Measurements from ENCODE around the gene FNDC3B. TPM values are rescaled to one million over a fixed set of nuclear protein-coding genes. Genes with fewer than 3 reads are reported as not detected.

FNDC3B gene
- total and polyA plus RNA-seq, 4 donors = 13.3 to 175 (median 100) TPM

DNA sequence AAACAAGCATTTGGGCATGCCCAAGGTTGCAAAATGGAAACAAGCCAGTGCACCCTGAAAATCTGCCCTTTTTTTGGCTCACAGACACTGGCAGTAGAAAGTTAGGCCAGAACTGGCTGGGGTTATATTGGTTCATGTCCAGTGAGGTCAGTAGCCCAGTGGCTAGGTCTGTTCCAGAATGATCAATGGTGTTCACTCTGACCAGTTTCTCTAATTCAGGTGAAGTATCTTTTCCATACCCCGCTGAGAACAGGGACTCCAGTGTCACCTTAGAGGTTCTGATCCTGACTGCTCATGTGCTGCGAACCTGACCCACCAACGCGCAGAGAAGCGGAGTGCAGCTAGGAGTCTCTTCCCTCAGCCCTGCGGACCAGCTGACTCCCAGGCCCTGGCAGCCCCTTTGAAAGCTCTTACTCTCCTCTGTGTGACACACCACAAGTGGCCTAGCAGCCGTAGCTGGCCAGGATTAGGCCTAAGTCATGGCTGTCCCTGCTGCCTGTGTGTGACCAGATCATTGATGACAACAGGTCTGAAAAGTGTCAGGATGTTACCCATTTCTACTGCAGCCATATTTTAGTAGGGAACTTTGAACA, 285.3 kb downstream of the FNDC3B start:
- H3K4me1 ChIP-seq (ENCODE audit: control insufficient read depth in 5 of 5, insufficient read depth in 5 of 5, low read length in 5 of 5) = peaks cover 0 to 21% (median 0%) of the 10 kb centered on the region in 5 donors
- no peak overlapping the region for H3K4me3 ChIP-seq
- H3K36me3 ChIP-seq (ENCODE audit: control insufficient read depth in 4 of 4, insufficient read depth in 4 of 4, low read length in 4 of 4) = peaks cover 6 to 24% (median 11%) of the 10 kb centered on the region in 4 donors
- DNase-seq (no peak), ATAC-seq (ENCODE audit: insufficient read depth, low FRiP score) (no peak)
- whole genome bisulfite sequencing, 2 donors = 94 to 98% methylated on average over 7 of the region's 7 CpGs
- peak overlapping the region; percentile 43 to 55 for H3K27ac ChIP-seq (ENCODE audit: low read depth in 1 of 2, low read length in 1 of 2)
- no peak overlapping the region for H3K9ac ChIP-seq (ENCODE audit: insufficient read depth in 1 of 2, low read length in 2 of 2)
- no peaks in the 10 kb centered on the region for H3K9me3 ChIP-seq (ENCODE audit: control insufficient read depth in 4 of 4, insufficient read depth in 3 of 4, low read length in 3 of 4)
- TF ChIP-seq, protein P1, sequence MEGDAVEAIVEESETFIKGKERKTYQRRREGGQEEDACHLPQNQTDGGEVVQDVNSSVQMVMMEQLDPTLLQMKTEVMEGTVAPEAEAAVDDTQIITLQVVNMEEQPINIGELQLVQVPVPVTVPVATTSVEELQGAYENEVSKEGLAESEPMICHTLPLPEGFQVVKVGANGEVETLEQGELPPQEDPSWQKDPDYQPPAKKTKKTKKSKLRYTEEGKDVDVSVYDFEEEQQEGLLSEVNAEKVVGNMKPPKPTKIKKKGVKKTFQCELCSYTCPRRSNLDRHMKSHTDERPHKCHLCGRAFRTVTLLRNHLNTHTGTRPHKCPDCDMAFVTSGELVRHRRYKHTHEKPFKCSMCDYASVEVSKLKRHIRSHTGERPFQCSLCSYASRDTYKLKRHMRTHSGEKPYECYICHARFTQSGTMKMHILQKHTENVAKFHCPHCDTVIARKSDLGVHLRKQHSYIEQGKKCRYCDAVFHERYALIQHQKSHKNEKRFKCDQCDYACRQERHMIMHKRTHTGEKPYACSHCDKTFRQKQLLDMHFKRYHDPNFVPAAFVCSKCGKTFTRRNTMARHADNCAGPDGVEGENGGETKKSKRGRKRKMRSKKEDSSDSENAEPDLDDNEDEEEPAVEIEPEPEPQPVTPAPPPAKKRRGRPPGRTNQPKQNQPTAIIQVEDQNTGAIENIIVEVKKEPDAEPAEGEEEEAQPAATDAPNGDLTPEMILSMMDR (IDR thresholded peaks at IDR 0.05; ENCODE audit: control extremely low read depth, extremely low read depth) = no peak
- no peaks in the 10 kb centered on the region for H3K27me3 ChIP-seq (ENCODE audit: control insufficient read depth in 3 of 3, insufficient read depth in 3 of 3, low read length in 2 of 3)

DNA sequence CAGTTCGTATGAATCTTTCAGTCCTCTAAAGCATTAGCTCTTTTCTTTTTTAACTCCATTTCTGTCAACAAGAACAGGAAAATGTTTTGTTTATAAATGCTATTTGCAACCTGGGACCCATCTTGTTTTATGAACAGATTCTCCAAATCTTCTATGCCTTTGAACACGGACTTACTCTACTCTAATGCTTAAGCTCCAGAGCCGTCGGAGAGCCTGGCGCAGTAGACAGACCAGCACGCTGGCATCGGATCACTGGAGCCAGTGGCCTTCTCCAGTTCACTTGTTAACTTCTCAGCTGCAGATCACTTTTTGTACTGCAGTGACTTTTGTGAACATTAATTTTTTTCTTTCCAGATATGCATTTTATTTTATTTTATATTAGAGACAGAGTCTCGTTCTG, 286.1 kb downstream of the FNDC3B start:
- H3K27me3 ChIP-seq (ENCODE audit: control insufficient read depth in 3 of 3, insufficient read depth in 3 of 3, low read length in 2 of 3) = no peaks in the 10 kb centered on the region
- peaks cover 6 to 27% (median 16%) of the 10 kb centered on the region in 4 donors for H3K36me3 ChIP-seq (ENCODE audit: control insufficient read depth in 4 of 4, insufficient read depth in 4 of 4, low read length in 4 of 4)
- H3K4me3 ChIP-seq = no peak overlapping the region
- TF ChIP-seq, protein P1 (IDR thresholded peaks at IDR 0.05; ENCODE audit: control extremely low read depth, extremely low read depth) = no peak
- no peak overlapping the region for H3K27ac ChIP-seq (ENCODE audit: low read depth in 1 of 2, low read length in 1 of 2)
- DNase-seq (no peak), ATAC-seq (ENCODE audit: insufficient read depth, low FRiP score) (no peak)
- WGBS, 2 donors = 86 to 93% methylated on average over 8 of the region's 8 CpGs
- H3K4me1 ChIP-seq (ENCODE audit: control insufficient read depth in 5 of 5, insufficient read depth in 5 of 5, low read length in 5 of 5) = peaks cover 0 to 15% (median 0%) of the 10 kb centered on the region in 5 donors
- no peaks in the 10 kb centered on the region for H3K9me3 ChIP-seq (ENCODE audit: control insufficient read depth in 4 of 4, insufficient read depth in 3 of 4, low read length in 3 of 4)
- no peak overlapping the region for H3K9ac ChIP-seq (ENCODE audit: insufficient read depth in 1 of 2, low read length in 2 of 2)

DNA sequence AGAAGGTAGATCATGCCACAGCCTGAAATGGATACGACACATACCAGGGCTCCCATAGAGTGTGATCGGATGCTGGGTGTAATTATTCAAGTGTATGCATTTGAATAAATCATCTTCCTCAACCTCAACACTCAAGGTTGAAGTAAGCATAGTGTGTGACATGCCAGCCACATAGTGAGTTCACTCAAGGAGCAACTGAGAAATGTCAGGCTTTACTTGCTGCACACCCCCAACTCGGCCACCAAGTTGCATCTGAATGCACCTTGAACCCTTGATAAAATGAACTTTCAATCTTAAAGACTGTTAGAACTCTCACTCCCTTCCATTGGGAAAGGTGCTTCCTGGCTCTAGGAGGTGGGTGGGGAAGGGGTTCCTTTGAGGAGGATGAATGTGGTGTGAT, 287.6 kb downstream of the FNDC3B start:
- no peak overlapping the region for H3K4me3 ChIP-seq
- TF ChIP-seq, protein P1 (IDR thresholded peaks at IDR 0.05; ENCODE audit: control extremely low read depth, extremely low read depth) = no peak
- no peak for ATAC-seq (ENCODE audit: insufficient read depth, low FRiP score)
- no peak overlapping the region for H3K9ac ChIP-seq (ENCODE audit: insufficient read depth in 1 of 2, low read length in 2 of 2)
- 95 to 100% methylated on average over 3 of the region's 3 CpGs for WGBS, 2 donors
- no peak for DNase-seq
- peaks cover 0 to 11% (median 0%) of the 10 kb centered on the region in 5 donors for H3K4me1 ChIP-seq (ENCODE audit: control insufficient read depth in 5 of 5, insufficient read depth in 5 of 5, low read length in 5 of 5)
- H3K9me3 ChIP-seq (ENCODE audit: control insufficient read depth in 4 of 4, insufficient read depth in 3 of 4, low read length in 3 of 4) = no peaks in the 10 kb centered on the region
- H3K36me3 ChIP-seq (ENCODE audit: control insufficient read depth in 4 of 4, insufficient read depth in 4 of 4, low read length in 4 of 4) = peaks cover 7 to 36% (median 22%) of the 10 kb centered on the region in 4 donors
- no peaks in the 10 kb centered on the region for H3K27me3 ChIP-seq (ENCODE audit: control insufficient read depth in 3 of 3, insufficient read depth in 3 of 3, low read length in 2 of 3)
- no peak overlapping the region for H3K27ac ChIP-seq (ENCODE audit: low read depth in 1 of 2, low read length in 1 of 2)

DNA sequence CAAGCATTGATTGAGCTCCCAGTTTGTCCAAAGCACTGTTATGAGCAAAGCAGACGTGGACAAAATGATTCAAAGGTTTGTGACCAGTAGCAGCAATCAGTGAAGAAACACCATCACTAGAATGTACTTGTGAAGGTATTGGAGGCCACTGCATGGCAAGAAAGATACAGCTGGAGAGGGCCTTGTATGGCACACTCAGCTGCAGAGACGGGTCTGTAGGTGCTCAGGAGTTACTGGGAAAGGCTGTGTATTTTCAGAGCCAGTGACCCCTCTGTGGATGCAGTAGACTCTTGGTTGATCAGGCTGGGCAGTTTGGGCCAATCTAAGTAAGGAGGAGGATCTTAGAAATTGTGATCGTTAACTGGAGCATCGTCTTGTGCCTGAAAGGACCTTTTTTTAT, 288.9 kb downstream of the FNDC3B start:
- Histone ChIP-seq H3K4me3 (no peak overlapping the region), H3K9me3 (ENCODE audit: control insufficient read depth in 4 of 4, insufficient read depth in 3 of 4, low read length in 3 of 4) (no peaks in the 10 kb centered on the region), H3K27me3 (ENCODE audit: control insufficient read depth in 3 of 3, insufficient read depth in 3 of 3, low read length in 2 of 3) (no peaks in the 10 kb centered on the region), H3K4me1 (ENCODE audit: control insufficient read depth in 5 of 5, insufficient read depth in 5 of 5, low read length in 5 of 5) (peaks cover 0 to 7% (median 0%) of the 10 kb centered on the region in 5 donors), H3K36me3 (ENCODE audit: control insufficient read depth in 4 of 4, insufficient read depth in 4 of 4, low read length in 4 of 4) (peaks cover 7 to 35% (median 23%) of the 10 kb centered on the region in 4 donors), H3K9ac (ENCODE audit: insufficient read depth in 1 of 2, low read length in 2 of 2) (no peak overlapping the region), H3K27ac (ENCODE audit: low read depth in 1 of 2, low read length in 1 of 2) (no peak overlapping the region)
- no peak for ATAC-seq (ENCODE audit: insufficient read depth, low FRiP score)
- WGBS, 2 donors = 93 to 96% methylated on average over 4 of the region's 4 CpGs
- no peak for DNase-seq
- TF ChIP-seq, protein P1 (IDR thresholded peaks at IDR 0.05; ENCODE audit: control extremely low read depth, extremely low read depth) = no peak

Measured in lung (tissue), 12 donors.